Measurements from ENCODE around the gene DNAJC5G.

GRCh38 chr2:27288610-27289009 lies 13.4 kb downstream of the DNAJC5G start:
- TF ChIP-seq CTCF (conservative IDR thresholded peaks at IDR 0.05) (no peak), ZFX (IDR thresholded peaks at IDR 0.05) (no peak)
